Fibroblast of skin of abdomen (primary cell): ENCODE data around the gene C12orf60. TPM values are rescaled to one million over a fixed set of nuclear protein-coding genes. Genes with fewer than 3 reads are reported as not detected.
"Not testable (repeated sequence)": the region's sequence is repeated elsewhere in the genome, so short reads cannot be mapped to it uniquely, and the experiment has no call there.

Experiments used
- DNase-seq: peaks from one replicate; pipeline ENCODE4 v3.0.0-alpha.2; 2013
- polyA plus RNA-seq, 2 experiments: library from polyadenylated mRNA; unstranded; fragments of 120-200 nt; gene quantifications; one replicate each; pipeline ENCODE4 v1.2.1, GENCODE V29; 2013; ENCODE audit not compliant: insufficient read length in 2 of 2

C12orf60 gene, protein sequence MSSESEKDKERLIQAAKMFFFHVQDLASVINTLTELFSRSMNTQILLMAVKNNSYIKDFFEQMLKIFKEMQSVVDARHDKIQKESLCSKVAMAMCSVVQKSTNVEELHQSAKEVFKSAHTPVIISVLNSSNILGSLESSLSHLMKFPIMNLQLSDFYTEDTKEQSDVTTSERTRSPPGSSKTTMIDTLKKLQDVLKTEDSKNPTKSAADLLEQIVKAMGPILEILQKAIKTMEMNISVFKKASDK
- polyA plus RNA-seq (2013, experiment 1 of 2; ENCODE audit: insufficient read length), result 1.3 TPM
- 1.1 TPM for polyA plus RNA-seq (2013, experiment 2 of 2; ENCODE audit: insufficient read length)

DNA sequence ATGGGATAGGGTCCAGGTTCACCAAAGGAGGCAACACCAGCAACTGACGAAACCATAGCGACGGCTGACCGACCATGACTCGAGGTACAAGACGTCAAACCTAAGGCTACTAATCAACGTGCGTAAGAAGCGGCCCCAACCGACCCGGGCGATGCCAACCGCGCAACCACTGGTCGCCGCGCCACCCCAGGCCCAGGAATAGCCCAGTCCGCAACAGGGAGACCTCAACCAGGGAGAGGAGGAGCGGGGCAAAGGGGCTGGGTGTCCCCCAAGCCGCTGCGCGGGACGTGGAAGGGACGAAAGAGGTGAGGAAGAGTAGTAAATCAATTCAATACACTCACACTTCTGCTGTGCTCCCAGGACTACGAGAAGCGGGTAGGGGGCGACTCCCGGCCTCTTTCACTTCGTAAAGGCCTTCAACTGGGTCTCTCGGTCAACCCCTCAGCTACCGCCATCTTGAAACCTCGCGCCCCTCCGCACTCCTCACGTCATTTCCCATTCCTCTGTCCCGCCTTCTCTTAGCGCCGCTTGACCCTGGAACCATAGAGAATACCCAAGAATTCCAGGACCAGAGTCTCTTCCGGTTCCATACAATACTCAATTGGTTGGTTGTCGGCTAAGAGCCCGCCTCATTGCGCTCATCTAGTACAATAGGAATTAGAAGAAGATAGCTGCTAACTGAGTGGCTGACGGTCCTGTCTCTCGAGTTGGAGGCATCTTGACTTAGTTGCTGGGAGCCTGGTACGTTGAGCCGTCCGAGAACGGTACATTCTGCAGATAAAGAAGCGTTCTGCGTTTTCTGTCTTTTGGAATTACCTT, at the start of gene C12orf60, which contains the start of gene WBP11:
TSS of gene C12orf60 (plus strand) at position 660 of the 819 bp plus-strand sequence. CDS start 19,266 bp downstream, outside the sequence.
TSS of gene WBP11 (minus strand) at position 468 of the 819 bp plus-strand sequence. CDS start 2,095 bp downstream, outside the sequence.
- peak; percentile 99 for DNase-seq

DNA sequence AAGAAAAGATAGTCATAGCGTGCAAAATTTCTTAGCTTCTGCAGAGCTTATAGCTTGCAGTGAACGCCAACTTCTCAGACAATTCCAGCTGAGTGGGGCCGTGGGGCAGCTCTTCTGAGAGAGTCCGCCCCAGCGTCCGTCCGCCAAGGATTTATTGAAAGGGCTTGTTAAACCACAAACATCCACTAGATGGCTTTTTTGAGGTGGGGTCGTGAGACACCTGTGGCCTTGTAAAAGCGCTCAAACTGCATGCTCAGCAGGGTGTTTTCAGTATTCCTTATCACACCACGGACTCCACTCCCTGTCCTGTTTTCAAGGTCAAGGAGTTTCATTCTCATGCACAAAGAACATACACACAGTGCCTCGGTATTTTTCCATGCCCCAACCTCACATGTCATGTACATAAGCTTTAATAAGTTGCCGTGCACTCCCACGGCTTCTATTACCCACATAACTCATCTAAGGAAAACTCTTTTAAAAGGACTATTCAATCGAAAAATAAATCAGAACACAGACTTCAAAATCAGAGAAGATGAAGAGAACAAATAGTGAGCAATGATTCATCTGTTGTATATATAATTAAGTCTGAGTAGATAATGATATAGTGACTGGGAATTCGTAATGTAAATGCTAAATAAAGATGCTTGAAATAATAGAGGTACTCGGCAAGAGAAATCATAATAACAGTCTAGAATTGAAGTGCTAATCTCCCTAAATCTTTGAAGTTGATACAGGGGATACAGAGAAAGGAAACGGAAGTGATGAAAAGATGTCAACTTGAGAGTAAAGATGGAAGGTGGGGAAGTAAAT, 46.9 kb upstream of the C12orf60 start:
- no peak for DNase-seq

DNA sequence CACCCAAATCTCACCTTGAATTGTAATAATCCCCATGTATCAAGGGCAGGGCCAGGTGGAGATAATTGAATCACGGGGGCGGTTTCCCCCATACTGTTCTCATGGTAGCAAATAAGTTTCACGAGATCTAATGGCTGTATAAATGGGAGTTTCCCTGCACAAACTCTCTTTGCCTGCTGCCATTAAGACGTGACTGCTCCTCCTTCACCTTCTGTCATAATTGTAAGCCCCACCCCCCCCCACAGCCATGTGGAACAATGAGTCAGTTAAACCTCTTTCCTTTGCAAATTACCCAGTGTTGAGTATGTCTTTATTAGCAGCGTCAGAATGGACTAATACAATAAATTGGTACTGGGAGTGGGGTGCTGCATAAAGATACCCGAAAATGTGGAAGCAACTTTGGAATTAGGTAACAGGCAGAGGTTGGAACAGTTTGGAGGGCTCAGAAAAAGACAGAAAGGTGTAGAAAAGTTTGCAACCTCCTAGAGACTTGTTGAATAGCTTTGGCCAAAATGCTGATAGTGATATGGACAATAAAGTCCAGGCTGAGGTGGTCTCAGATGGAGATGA, 43.7 kb upstream of the C12orf60 start:
- not testable (repeated sequence) for DNase-seq

DNA sequence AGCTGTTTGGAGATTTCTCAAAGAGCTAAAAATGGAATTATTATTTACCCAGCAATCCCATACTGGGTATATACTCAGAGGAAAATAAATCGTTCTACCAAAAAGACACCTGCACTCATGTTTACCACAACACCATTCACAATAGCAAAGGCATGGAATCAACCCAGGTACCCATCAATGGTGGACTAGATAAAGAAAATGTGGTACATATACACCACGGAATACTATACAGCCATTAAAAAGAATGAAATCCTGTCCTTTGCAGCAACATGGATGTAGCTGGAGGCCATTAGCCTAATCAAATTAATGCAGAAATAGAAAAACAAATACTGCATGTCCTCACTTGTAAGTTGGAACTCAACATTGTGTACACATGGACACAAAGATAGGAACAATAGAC, 38.1 kb upstream of the C12orf60 start:
- no peak for DNase-seq

DNA sequence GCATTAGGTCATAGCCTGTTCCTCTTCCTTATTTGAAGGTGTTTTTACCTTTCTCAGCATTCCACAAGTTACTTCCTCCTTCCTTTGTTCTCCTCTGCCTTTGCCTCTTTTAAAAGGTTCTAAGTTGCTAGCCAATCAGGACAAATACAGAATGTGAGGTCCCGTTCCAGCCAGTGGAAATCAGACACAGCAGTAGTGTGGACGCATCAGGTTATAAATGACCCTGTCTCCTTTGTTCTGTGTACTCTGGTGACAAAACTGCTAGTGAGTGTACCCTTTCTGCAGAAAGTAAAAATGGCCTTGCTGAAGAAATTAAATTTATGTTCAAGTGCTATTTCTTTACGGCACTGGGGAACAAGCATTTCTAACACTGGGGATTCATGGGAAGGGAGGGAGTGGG, 37.5 kb upstream of the C12orf60 start:
- not testable (repeated sequence) for DNase-seq

DNA sequence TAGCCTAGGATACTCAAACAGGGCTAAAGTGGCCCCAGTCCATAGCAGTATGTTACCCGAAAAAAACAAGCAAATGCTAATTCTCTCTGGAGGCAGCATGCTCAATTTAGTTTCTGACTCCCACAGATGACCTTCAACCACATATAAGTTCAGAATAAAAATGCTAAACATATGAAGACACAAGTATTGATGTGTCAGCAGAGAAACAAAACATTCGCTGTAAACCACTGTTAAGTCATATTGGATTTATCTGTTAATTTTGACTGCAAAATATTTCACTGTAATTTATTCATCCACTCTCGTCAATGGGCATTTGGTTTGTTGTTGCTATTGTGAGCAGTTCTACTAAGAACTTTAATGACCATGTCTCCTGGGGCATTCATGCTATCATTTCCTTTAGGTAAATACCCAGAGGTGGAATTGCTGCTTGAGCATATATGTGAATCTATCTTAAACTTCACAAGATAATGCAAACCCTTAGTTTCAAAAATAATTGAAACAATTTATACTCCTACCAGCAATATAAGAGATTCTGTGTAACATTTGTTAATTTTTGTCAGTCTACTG, 36.7 kb upstream of the C12orf60 start:
- no peak for DNase-seq

DNA sequence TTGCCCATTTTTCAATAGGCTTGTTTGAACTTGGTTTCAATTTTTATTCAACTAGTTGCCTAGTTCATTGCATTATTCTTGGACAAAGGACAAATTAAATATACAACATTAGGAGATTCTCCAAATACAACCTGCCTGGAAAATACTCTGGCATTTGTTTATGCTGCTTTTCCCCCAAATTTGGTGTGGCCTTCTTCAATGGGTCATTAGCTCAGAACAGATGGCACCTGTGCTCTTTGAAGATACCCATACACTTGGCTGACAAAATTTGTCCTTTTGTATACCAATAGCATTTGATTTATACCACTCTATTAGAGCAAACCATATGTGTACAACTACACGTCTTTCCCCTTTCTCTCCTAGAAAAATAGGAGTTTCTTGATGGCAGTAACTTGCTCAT, 35.9 kb upstream of the C12orf60 start:
- DNase-seq, result no peak

DNA sequence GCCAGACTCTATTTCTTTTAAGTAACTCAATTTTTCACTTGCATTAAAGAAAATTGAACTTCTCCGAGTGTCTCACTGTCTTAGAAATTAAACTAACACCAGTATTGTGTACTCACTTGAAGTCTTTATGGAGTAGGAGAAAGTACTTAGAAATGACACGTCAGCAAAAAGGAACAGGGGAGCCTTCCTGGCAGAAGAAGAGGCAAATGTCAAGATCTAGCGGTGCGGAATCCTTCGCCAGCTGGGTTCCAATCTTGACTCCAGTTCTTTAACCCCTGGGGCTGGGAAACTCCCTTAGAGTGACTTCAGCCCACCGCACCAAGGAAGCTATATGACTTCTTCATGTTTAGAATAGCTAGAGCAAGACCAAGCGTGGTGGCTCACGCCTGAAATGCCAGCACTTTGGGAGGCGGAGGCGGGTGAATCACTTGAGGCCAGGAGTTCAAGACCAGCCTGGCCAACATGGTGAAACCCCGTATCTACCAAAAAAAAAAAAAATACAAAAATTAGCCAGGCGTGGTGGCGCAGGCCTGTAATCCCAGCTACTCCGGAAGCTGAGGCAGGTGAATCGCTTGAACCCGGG, 34.6 kb upstream of the C12orf60 start:
- DNase-seq, result no peak

DNA sequence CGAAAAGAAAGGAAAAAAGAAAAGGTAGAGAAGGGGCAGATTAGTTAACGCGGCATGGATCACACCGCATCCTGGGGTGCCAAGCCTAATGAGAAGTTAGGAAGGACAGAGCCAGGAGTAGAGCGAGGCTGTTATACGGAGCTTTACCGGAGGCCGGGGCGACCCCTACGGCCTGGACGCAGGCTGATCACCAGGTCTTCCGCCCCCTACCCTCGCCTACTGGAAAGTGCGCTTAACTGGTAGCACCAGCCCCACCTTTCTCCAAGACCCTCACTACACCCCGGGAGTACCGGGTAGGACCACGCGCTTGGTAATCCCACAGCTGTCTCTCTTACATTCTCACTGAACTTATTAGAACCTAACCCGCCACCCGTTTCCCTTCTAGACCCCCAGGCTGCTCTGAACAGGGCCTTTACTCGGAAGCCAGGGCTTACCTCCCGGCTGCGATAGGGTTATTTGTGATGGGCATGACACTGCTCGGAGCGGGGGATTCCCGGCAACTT, 34.0 kb upstream of the C12orf60 start:
- DNase-seq, result no peak

DNA sequence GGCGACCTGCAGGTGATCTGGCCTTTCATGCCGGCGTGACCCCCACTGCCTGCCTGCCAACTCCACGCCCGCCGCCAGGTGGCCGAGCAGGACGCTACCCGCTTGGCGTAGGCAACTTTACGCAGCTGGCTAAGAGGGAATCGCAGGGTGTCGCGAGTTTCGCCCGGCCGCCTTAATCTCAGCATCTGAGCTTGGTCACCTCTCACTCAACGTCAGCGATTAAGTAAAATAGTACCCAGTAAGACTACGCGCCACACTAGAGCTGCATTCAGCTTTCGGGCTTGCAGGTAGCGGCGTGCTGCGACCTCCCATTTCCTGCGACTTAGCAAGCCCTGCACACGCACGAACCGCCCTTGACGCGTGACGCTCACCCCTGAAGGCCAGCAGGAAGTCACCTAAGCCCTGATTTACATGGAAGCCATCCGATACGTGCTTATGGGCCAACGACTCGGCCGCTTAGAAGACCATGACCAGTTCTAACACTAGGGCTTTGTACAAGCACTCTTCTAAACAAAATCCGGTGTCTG, 33.4 kb upstream of the C12orf60 start:
- DNase-seq, result peak; percentile 63

DNA sequence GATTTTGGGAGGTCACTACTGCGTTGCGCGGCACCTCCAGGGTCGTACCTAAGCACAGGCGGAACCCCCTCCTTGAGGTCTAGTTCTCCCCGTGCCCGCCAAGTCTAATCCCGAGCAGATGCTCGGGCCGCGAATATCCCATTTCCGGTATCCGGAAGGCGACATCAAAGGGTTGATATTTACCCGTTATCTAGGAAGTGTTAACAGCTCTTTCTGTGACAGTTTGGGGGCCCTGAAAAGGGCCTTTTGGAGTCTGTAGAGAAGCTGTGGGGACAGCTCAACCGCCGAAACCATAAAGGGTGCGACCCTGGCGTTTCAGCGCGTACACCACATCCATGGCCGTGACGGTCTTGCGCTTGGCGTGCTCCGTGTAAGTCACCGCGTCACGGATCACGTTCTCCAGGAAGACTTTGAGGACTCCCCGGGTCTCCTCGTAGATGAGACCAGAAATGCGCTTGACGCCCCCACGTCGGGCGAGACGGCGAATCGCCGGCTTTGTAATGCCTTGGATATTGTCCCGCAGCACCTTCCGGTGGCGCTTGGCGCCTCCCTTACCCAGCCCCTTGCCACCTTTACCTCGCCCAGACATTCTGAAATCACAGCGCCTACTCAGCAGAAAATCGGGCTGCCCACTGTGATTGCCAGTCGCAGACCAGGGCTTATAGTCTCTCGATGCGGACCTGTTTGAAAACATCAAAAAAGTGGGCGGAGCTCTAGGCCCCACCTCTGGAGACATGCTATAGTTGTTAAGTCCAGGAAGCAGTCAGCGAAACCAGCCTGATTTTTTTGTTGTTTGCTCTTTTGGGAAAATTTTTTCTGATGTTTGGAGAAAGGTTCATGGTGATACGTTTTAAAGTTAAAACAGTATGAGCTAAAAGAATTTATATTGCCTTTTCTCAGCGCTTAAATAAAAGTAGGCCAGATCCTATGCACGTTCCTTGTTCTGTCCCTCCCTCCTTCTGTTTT, 32.7 kb upstream of the C12orf60 start:
- peak; percentile 93 for DNase-seq

DNA sequence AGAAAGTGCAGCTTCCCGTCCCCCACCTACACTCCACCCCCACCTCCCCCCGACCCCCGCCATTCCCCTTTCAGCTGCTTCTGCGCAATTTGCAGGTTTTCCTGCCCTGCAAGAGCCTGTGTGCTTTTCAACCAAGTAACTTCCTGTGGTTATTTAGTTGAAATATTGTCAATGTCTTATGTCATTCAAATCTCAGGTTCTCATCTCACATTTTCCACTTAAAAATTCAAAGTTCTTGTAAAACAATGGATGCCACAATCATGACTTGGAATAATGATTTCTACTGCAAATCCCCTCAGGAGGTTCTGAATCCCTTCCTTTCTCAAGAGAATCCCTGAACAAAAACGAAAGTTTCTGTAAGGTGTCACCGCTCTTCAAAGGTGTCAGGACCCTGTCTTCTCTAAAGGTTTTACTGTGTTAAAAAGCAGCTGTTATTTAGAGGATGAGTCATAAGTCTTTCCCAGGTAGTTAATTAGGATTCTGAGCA, 31.8 kb upstream of the C12orf60 start:
- DNase-seq, result no peak

DNA sequence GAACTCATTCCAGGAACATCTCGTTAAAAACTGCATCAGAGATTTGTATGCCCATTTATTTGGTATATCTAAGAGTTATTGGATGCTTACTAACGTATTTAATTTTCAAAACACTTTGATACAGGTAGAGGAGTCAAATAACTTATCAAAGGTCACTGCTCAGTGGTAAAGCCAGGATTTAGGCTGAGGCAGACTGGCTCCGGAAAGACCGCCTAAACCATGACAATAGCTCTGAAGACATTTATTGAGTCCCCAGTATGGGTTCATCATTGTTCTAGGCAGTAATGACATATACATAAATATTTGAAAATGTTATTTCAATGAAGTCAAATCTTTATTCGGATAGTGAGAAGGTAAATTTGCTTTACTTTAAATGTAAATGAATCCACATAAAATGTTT, 30.5 kb upstream of the C12orf60 start:
- DNase-seq, result no peak

DNA sequence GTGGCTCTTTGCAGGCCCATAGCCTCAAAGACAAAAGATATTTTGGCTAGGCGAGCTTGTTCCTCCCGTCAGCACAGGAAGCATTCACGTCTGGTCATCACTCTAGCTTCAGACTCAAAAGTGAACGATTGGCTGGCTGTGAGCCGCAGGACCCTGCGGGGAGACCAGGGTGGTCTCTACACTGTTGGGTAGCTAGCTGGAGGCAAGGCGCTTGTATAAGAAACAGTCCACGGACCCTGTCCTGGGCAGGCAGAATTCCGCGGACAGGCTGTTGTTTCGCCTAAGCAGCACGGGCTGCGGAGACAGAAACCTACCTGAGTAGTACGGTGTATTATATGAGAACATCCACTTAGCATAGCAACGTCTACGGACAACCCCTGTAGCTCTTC, 29.8 kb upstream of the C12orf60 start:
- DNase-seq, result peak; percentile 5

DNA sequence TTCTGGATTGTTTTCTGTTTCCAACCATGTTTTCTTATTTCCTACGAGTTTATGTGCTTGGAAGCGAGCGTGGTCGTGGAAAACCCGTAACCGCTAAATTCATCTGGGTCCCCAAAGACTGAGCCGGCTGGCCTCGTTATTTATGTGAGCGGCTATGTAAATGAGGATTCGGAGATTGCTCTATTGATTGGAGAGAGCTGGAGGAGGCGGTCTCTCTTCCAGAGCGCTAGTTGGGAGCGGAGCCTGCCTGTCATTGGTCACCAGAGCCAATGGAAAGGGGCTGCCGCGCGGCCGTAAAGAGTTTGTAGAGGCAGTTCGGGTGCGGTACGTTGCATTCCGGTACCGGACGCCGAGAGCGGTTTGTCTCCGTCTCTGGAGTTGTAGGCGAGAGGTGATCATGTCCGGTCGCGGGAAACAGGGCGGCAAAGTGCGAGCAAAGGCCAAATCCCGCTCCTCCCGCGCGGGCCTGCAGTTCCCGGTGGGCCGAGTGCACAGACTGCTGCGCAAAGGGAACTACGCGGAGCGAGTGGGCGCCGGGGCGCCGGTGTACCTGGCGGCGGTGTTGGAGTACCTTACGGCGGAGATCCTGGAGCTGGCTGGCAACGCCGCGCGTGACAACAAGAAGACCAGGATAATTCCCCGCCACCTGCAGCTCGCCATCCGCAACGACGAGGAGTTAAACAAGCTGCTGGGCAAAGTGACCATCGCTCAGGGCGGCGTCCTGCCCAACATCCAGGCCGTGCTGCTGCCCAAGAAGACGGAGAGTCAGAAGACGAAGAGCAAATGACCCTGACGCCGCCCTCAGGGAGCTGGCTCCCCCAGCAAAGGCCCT, 29.2 kb upstream of the C12orf60 start:
- peak; percentile 96 for DNase-seq

DNA sequence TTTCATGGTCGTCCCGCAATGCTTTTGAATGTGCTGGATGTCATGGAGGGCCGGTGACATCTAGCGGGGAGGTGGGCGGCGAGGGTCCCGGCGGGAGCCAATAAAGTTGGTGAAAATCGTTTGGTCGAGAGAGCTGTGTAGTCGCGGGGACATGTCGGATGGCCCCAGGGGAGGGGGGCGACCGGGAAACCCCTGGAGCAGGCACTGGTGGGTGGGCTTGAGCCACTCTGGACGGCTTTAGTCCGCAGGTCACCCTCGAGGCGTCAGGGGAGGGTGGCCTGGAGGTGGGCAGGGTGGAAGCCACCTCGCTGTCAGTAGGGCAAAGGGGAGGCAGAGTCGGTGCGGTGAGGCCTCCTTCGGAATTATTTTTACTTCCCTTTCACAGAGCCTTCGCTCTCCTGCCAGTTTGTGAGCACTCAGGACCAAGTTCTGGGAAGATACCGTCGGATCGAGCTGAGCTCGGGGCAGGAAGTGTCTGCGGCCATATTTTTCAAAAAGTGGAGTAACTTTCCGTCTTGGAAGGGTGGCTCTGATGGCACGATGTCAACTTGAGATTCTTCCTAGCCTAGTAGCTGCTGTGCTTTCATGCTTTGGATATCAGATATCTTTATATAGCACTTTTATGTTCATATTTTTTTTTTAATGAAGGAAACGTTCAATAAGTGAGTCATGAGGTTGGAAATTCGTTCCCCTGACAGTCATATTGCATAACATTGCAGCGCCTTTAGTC, 28.4 kb upstream of the C12orf60 start:
- DNase-seq, result peak; percentile 71

DNA sequence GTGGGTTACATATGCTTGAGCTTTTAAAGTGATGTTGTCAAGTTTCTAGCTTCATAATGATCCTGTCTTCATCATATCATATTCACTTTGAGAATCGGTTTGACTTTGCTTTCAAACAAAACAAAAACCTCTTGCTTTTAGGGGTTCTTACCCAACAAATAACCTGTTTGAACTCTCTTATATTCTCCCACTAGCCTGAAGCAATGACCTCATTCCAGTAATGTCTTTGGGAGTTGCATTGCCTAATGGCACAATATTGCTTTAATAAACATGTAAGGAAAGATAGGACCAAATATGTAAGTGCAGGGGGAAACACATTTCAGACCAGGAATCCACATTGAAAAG, 27.9 kb upstream of the C12orf60 start:
- no peak for DNase-seq

DNA sequence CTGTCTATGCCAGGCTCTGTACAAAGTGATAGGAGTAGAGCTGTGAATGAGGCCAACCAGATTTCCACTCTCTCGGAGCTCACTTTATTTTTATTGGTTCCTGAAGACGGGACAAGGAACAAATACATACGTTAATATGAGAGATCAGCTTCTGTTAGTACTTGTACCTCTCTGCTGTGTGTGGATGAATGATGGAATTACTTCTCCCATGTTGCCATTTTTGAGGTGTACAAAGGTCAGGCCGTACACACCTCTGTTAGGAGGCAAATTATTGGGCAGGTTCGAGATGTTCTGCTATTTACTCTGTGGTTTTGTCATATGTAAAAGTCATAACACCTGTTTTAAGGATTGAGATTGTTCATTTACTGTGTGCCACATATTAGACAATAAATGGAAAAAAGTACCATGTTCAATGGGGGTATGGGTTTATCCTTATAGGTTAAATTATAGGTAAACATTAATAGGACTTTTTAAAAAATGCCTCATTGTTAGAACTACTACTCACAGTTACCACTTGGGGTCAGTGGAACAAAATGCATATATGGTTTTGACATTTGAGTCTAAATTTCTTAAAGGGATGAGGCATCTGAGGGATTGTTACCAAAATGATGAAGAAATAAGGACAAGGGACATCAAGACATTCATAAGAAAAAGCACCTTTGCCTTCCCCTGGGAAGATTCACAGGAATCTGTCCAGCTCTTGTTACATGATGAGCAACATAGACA, 27.1 kb upstream of the C12orf60 start:
- DNase-seq, result no peak
